ENCODE results near the gene CHN2. TPM values are rescaled to one million over a fixed set of nuclear protein-coding genes. Genes with fewer than 3 reads are reported as not detected.

Gene CHN2
- total RNA-seq, 1 donor from 2014 or later: 5.7 TPM

DNA sequence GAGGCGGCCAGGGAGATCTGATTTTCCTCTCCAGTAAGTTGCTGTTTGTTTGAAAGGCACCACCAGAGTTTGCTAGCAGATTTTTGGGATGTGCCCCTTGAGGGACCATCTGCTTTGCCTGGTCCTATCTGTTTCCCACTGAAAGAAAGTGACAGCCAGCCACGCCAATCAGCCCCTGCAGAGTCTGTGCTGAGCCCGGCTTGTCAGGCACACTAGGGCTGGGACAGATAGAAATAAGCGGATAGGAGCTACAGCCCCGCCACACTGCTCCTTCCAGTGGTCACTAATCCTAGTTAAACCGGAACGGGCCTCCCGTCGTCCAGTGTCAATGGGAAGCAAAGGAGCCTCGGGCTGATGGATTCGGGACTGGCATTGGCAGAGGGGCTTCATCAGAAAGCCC, 207.2 kb downstream of the CHN2 start:
- no peak for DNase-seq (ENCODE audit: low read depth)
- no peak overlapping the region for H3K4me3 ChIP-seq (ENCODE audit: low read depth, low read length)
- H3K27me3 ChIP-seq (ENCODE audit: control insufficient read depth, insufficient read depth, low read length): no peaks in the 10 kb centered on the region
- TF ChIP-seq, protein P1, sequence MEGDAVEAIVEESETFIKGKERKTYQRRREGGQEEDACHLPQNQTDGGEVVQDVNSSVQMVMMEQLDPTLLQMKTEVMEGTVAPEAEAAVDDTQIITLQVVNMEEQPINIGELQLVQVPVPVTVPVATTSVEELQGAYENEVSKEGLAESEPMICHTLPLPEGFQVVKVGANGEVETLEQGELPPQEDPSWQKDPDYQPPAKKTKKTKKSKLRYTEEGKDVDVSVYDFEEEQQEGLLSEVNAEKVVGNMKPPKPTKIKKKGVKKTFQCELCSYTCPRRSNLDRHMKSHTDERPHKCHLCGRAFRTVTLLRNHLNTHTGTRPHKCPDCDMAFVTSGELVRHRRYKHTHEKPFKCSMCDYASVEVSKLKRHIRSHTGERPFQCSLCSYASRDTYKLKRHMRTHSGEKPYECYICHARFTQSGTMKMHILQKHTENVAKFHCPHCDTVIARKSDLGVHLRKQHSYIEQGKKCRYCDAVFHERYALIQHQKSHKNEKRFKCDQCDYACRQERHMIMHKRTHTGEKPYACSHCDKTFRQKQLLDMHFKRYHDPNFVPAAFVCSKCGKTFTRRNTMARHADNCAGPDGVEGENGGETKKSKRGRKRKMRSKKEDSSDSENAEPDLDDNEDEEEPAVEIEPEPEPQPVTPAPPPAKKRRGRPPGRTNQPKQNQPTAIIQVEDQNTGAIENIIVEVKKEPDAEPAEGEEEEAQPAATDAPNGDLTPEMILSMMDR (IDR thresholded peaks at IDR 0.05; ENCODE audit: insufficient read depth, low read length, poor library complexity, severe bottlenecking): no peak
- H3K36me3 ChIP-seq (ENCODE audit: control insufficient read depth, insufficient read depth, low read length): no peaks in the 10 kb centered on the region

DNA sequence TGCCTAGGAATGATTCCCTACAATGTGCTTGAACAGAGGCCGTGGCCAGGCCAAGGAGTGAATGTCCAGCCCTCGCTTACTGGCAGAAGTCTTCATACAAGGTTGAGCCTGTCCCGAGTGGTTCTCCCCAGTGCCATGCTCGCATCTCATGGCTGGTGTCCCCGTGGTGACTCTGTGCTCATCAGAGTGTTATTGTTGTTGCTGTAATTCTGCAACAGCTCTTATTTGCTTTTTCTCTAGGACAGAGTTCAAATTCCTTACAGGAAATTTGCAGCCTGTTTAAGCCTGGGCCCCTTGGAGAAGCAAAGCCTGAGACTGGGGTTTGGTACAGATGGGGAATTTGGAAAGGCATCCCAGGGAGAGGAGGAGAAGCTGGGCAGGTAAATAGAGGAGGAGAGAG, 211.3 kb downstream of the CHN2 start:
- Histone ChIP-seq H3K4me3 (ENCODE audit: low read depth, low read length) (no peak overlapping the region), H3K36me3 (ENCODE audit: control insufficient read depth, insufficient read depth, low read length) (no peaks in the 10 kb centered on the region), H3K27me3 (ENCODE audit: control insufficient read depth, insufficient read depth, low read length) (no peaks in the 10 kb centered on the region)
- no peak for DNase-seq (ENCODE audit: low read depth)
- TF ChIP-seq, protein P1 (IDR thresholded peaks at IDR 0.05; ENCODE audit: insufficient read depth, low read length, poor library complexity, severe bottlenecking): no peak

DNA sequence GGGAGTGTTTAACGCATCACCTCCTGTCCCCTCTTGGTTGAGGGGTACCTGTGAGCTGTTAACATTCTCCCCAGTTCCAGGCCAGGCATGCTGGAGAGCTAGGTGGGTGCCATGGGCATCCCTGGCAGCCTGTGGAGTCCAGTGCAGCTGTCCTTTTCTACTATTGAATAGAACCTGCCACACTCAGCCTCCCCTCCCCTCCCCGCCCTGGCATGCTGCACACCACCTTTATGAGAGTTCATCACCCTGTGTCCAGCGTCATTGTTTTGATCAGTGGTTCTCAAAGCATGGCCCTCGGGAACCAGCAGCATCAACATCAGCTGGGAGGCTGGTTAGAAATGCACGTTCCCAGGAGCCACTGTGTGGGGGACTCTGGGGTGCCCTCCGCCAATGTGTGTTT, 211.8 kb downstream of the CHN2 start:
- H3K27me3 ChIP-seq (ENCODE audit: control insufficient read depth, insufficient read depth, low read length): no peaks in the 10 kb centered on the region
- H3K4me3 ChIP-seq (ENCODE audit: low read depth, low read length): no peak overlapping the region
- no peaks in the 10 kb centered on the region for H3K36me3 ChIP-seq (ENCODE audit: control insufficient read depth, insufficient read depth, low read length)
- TF ChIP-seq, protein P1 (IDR thresholded peaks at IDR 0.05; ENCODE audit: insufficient read depth, low read length, poor library complexity, severe bottlenecking): no peak
- DNase-seq (ENCODE audit: low read depth): no peak

DNA sequence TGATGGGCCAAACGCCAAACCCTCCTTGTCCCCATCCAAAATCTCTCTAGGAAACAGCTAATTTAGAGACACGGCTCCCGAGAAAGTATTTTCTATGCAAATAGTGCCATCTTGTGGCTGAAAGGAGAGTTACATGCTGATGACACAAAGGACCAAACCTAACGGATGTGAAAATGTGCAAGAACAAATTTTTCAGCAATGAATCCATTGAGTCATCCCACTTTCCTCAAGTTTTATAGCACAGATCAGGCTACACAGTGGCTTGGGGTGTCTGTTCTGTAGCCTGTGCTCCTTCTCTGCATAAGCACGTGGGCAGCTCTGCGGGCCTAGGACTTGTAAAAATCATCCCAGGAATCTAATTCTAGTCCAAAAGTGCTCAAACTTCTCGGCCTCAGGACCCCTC, 214.3 kb downstream of the CHN2 start:
- Histone ChIP-seq H3K4me3 (ENCODE audit: low read depth, low read length) (no peak overlapping the region), H3K36me3 (ENCODE audit: control insufficient read depth, insufficient read depth, low read length) (no peaks in the 10 kb centered on the region), H3K27me3 (ENCODE audit: control insufficient read depth, insufficient read depth, low read length) (no peaks in the 10 kb centered on the region)
- TF ChIP-seq, protein P1 (IDR thresholded peaks at IDR 0.05; ENCODE audit: insufficient read depth, low read length, poor library complexity, severe bottlenecking): peak; percentile 54
- DNase-seq (ENCODE audit: low read depth): peak; percentile 23

DNA sequence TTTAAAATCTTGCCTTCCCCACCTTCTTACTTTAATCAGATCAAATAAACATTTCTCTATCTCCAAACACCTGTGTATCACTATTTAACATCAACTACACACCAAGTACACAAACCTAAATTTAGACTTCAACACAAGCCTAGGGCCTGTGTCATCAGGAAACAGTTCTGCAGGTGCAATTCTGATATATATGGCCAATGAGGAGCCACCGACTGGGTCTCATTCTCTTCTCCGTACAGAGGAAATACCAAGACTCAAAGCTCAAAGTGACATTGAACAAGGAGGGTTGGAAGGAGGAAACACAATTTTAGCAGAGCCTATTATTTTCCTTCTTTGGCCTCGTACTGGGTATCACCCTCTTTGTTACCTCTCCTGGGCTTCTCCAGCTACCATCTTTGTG, 216.4 kb downstream of the CHN2 start:
- H3K27me3 ChIP-seq (ENCODE audit: control insufficient read depth, insufficient read depth, low read length): no peaks in the 10 kb centered on the region
- DNase-seq (ENCODE audit: low read depth): no peak
- H3K36me3 ChIP-seq (ENCODE audit: control insufficient read depth, insufficient read depth, low read length): no peaks in the 10 kb centered on the region
- H3K4me3 ChIP-seq (ENCODE audit: low read depth, low read length): no peak overlapping the region
- TF ChIP-seq, protein P1 (IDR thresholded peaks at IDR 0.05; ENCODE audit: insufficient read depth, low read length, poor library complexity, severe bottlenecking): no peak

DNA sequence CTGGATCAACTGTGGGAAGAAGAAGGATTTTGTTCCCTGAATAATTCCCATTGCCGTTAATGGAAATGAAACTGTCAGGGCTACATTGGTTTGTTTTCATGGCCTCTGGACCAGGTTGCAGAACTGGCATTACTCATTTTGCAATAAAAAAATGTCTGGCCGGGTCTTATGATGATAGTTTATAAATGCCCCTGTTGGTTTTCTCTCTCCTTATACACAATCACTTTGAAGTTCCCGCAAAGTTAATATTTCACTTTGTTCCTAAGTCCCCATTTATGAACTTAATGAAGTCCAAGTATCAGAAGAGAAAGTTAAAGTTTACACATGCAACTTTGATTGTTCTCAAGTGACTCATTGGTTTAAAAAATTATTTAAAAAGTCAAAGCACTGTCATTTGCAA, 218.3 kb downstream of the CHN2 start:
- peak; percentile 65 for DNase-seq (ENCODE audit: low read depth)
- no peaks in the 10 kb centered on the region for H3K27me3 ChIP-seq (ENCODE audit: control insufficient read depth, insufficient read depth, low read length)
- H3K36me3 ChIP-seq (ENCODE audit: control insufficient read depth, insufficient read depth, low read length): no peaks in the 10 kb centered on the region
- TF ChIP-seq, protein P1 (IDR thresholded peaks at IDR 0.05; ENCODE audit: insufficient read depth, low read length, poor library complexity, severe bottlenecking): no peak
- no peak overlapping the region for H3K4me3 ChIP-seq (ENCODE audit: low read depth, low read length)

Data from kidney epithelial cell (primary cell).